ENCODE data around the gene RING1.

DNA sequence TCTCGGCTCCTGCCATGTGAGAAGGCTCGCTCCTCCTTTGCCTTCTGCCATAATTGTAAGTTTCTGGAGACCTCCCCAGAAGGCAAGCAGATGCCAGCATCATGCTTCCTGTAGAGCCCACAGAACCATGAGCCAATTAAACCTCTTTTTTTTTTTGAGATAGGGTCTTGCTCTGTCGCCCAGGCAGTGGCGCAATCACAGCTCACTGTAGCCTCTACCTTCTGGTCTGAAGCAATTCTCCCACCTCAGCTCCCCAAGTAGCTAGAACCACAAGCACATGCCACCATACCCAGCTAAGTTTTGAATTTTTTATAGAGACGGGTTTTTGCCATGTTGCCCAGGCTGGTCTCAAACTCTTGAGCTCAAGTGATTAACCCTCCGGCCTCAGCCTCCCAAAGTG is 28.6 kb downstream of the RING1 start:
- no peak for TF ChIP-seq EZH2phosphoT487 (IDR thresholded peaks at IDR 0.05; ENCODE audit: insufficient read depth, low read depth)
- TF ChIP-seq EZH2 (IDR thresholded peaks at IDR 0.05; ENCODE audit: insufficient read depth, poor library complexity, severe bottlenecking): no peak
